Mucosa of rectum (tissue), 2 donors: ENCODE measurements around the gene CST4.
"Not testable (repeated sequence)": the region's sequence is repeated elsewhere in the genome, so short reads cannot be mapped to it uniquely, and the experiment has no call there.

ENCODE experiments used
- H3K27ac ChIP-seq, 2 donors: one replicate each; pipeline ENCODE4 v1.7.0; 2013; ENCODE audit warnings: inconsistent platforms in 2 of 2, low read depth in 2 of 2, low read length in 2 of 2
- H3K27me3 ChIP-seq, 2 donors: one replicate each; pipeline ENCODE4 v1.7.0; 2013; ENCODE audit warnings: low read length in 2 of 2; ENCODE audit not compliant: control insufficient read depth in 2 of 2, insufficient read depth in 2 of 2
- H3K36me3 ChIP-seq, 2 donors: one replicate each; pipeline ENCODE4 v1.7.0; 2013; ENCODE audit warnings: low read length in 2 of 2; ENCODE audit not compliant: control insufficient read depth in 2 of 2, insufficient read depth in 2 of 2
- H3K4me1 ChIP-seq, 2 donors: one replicate each; pipeline ENCODE4 v1.7.0; 2013; ENCODE audit warnings: low read length in 2 of 2, mild to moderate bottlenecking in 1 of 2; ENCODE audit not compliant: control insufficient read depth in 2 of 2, insufficient read depth in 2 of 2
- H3K4me3 ChIP-seq, 2 donors: one replicate each; pipeline ENCODE4 v1.7.0; 2013; ENCODE audit warnings: low read length in 2 of 2
- H3K9ac ChIP-seq, 2 donors: one replicate each; pipeline ENCODE4 v1.7.0; 2013; ENCODE audit warnings: low read length in 2 of 2, low read depth in 1 of 2, mild to moderate bottlenecking in 1 of 2
- H3K9me3 ChIP-seq, 2 donors: one replicate each; pipeline ENCODE4 v1.7.0; 2013; ENCODE audit warnings: low read length in 2 of 2; ENCODE audit not compliant: control insufficient read depth in 2 of 2
- donor health status: healthy.
- donor health status: Normal muscosa, but diverticular disease.

CST4 gene, protein sequence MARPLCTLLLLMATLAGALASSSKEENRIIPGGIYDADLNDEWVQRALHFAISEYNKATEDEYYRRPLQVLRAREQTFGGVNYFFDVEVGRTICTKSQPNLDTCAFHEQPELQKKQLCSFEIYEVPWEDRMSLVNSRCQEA

GRCh38 chr20:23688684-23689398 is at the start of gene CST4:
TSS of gene CST4 (minus strand) at chr20:23689038. CDS start at chr20:23688969, 69 bp downstream.
- not testable (repeated sequence) for H3K9me3 ChIP-seq, H3K4me1 ChIP-seq, H3K27me3 ChIP-seq, H3K4me3 ChIP-seq, H3K36me3 ChIP-seq, H3K27ac ChIP-seq, H3K9ac ChIP-seq

DNA sequence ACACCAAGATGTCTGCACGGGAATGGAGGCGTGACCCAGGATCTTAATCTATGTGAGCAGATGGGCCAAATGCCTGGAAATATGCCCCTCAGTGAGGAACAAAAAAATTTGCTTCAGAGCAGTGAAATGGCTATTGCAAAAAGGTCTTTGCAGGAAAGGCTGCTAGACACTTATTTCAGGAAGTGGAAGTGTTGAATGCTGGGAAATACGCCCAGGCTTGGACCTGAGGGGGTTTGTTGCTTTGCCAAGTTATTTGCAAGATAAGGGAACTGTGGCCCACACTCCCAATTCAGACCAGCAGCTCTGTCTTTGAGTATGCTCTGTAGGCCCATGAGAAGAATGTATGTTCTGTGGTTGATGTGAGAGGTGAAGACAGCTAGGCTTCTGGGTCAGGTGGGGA is 46.6 kb upstream of the CST4 start:
- not testable (repeated sequence) for H3K27ac ChIP-seq, H3K9ac ChIP-seq, H3K27me3 ChIP-seq, H3K4me3 ChIP-seq, H3K36me3 ChIP-seq, H3K9me3 ChIP-seq, H3K4me1 ChIP-seq

DNA sequence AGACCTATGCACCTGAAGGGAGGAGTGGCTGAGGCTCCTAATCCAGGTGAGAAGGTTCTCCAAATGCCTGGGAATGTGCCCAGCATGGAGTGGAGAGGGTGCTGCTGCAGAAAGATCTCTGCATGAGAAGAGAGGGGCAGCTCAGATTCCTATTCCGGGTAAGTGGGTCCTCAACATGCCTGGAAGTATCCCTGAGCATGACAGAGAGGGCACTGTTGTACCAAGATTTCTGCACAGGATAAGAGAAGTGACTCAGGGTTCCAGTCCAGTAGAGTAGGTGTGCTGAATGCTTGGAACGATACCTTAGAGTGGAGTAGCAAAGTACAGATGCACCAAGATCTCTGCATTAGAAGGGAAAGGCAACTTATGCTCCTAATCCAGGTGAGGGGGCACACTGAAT is 46.1 kb upstream of the CST4 start:
- H3K27ac ChIP-seq, H3K27me3 ChIP-seq, H3K4me1 ChIP-seq, H3K9me3 ChIP-seq, H3K36me3 ChIP-seq, H3K4me3 ChIP-seq, H3K9ac ChIP-seq: not testable (repeated sequence)

GRCh38 chr20:23734440-23734839 is 45.6 kb upstream of the CST4 start:
- H3K4me1 ChIP-seq, H3K27me3 ChIP-seq, H3K27ac ChIP-seq, H3K4me3 ChIP-seq, H3K36me3 ChIP-seq, H3K9ac ChIP-seq, H3K9me3 ChIP-seq: not testable (repeated sequence)

- H3K4me3 ChIP-seq = no peak overlapping the region
- no peak overlapping the region for H3K9ac ChIP-seq
- no peaks in the 10 kb centered on the region for H3K27me3 ChIP-seq
- no peaks in the 10 kb centered on the region for H3K36me3 ChIP-seq
- no peak overlapping the region for H3K27ac ChIP-seq
- H3K9me3 ChIP-seq = no peaks in the 10 kb centered on the region
- no peaks in the 10 kb centered on the region for H3K4me1 ChIP-seq
Measured at GRCh38 chr20:23727016-23727415, 38.2 kb upstream of the CST4 start.

DNA sequence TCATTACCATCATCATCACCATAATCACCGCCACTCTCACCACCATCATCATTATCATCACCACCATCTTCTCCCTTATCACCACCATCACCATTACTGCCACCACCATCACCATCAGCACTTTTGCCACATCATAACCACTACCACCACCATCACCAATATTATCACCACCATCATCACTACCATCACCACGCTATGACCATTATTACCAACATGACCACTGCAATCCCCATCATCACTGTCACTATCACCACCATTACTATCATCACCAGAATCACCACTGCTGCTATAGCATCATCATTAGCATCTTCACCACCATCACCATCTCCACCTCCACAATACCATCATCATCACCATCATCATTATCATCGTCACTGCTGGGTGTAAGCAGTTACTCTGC is 36.3 kb upstream of the CST4 start:
- Histone ChIP-seq H3K36me3 (no peaks in the 10 kb centered on the region), H3K4me1 (no peaks in the 10 kb centered on the region), H3K4me3 (no peak overlapping the region), H3K9me3 (no peaks in the 10 kb centered on the region), H3K27me3 (no peaks in the 10 kb centered on the region), H3K27ac (no peak overlapping the region), H3K9ac (no peak overlapping the region)

DNA sequence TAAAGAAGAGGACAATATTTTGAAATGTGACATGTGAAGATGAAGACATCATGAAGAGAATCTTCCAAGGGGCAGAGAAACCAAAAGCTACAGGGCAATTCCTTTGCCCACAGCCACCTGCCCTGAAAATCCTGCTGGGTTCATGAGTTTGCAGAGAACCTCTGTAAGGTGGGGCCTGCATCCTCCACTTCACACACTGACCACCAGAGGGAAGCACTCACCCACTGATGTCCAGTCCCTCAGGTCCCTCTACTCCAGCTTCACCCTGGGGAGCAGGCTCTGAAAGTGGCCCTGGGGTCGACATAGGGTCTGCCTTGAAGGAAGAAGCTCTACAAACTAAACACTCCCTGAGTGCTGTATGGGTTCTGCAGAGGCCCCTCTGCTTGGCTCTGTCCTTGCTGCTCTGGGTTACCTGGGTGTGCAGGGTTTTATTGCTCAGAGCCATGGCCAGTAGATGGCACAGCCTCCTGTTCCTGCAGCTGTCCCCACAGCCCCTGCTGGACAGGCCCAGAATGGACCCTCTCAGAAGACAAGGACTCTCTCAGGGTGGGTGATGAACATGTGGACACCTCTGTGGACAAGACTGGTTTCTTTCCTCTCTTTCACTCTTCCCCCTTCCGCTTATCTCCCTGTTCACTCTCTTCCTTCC is 34.9 kb upstream of the CST4 start:
- not testable (repeated sequence) for H3K27ac ChIP-seq, H3K27me3 ChIP-seq, H3K36me3 ChIP-seq, H3K4me3 ChIP-seq, H3K9ac ChIP-seq, H3K9me3 ChIP-seq, H3K4me1 ChIP-seq

DNA sequence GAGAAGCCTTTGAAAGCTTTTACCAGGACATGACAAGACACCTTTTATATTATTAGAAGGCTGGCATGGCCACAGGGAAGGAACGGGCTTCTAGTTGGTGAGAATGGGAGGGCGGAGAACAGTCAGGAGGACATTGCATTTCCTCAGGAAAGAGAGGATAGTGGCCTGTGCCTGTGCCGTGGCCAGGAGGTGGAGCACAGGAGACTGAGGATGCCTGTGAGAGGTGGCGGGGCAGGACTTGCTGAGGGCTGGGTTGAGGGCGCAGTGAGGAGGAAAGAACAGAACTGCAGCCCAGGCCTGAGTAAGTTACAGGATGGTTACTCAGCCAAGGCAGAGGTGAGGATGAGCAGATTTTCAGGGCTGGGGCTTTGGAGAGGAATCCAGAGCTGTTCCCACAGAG is 34.0 kb upstream of the CST4 start:
- not testable (repeated sequence) for H3K27ac ChIP-seq, H3K9me3 ChIP-seq, H3K4me3 ChIP-seq, H3K36me3 ChIP-seq, H3K4me1 ChIP-seq, H3K9ac ChIP-seq, H3K27me3 ChIP-seq

- H3K27me3 ChIP-seq = no peaks in the 10 kb centered on the region
- H3K4me1 ChIP-seq = no peaks in the 10 kb centered on the region
- no peaks in the 10 kb centered on the region for H3K9me3 ChIP-seq
- no peak overlapping the region for H3K9ac ChIP-seq
- no peak overlapping the region for H3K4me3 ChIP-seq
- H3K27ac ChIP-seq = no peak overlapping the region
- H3K36me3 ChIP-seq = no peaks in the 10 kb centered on the region
Measured at GRCh38 chr20:23721962-23722361, 33.1 kb upstream of the CST4 start.

DNA sequence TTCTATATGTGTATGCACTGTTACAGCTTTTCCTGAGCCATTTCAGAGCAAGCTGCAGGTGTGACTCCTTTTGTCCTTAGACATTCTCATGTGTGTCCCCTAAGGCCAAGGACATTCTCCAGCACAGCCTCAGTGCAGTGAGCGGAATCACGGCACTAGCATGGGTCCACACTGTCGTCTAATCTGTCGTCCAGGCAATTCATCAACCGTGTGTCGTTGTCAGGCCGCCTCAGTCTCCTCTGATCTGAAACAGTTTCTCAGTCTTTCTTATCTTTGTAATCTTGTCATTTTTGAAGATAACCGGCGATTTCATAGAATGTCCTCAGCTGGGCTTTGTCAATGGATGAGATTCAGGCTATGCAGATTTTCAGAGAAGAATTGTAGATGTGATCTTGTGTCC is 30.5 kb upstream of the CST4 start:
- H3K9me3 ChIP-seq, H3K27ac ChIP-seq, H3K9ac ChIP-seq, H3K4me1 ChIP-seq, H3K36me3 ChIP-seq, H3K4me3 ChIP-seq, H3K27me3 ChIP-seq: not testable (repeated sequence)
